ENCODE data around the gene SF3B1.
"Not testable (repeated sequence)": the region's sequence is repeated elsewhere in the genome, so short reads cannot be mapped to it uniquely, and the experiment has no call there.

The SF3B1 gene

GRCh38 chr2:197434541-197435513, at the start of gene SF3B1:
Gene SF3B1, minus strand, starts transcription at chr2:197435028. Its CDS starts 29 bp downstream, at chr2:197434999.
- peak; percentile 89 for DNase-seq

- not testable (repeated sequence) for DNase-seq
These were observed 49.4 kb upstream of the SF3B1 start for GRCh38 chr2:197484248-197484647.

- DNase-seq, result no peak
These were observed 45.6 kb upstream of the SF3B1 start for GRCh38 chr2:197480165-197481036.

- DNase-seq, result no peak
These were observed 43.0 kb upstream of the SF3B1 start for GRCh38 chr2:197477797-197478196.

- DNase-seq, result no peak
These were observed 37.3 kb upstream of the SF3B1 start for GRCh38 chr2:197472166-197472565.

GRCh38 chr2:197464175-197464574, 29.3 kb upstream of the SF3B1 start:
- DNase-seq, result no peak

GRCh38 chr2:197461057-197461456, 26.2 kb upstream of the SF3B1 start:
- no peak for DNase-seq

GRCh38 chr2:197460649-197461048, 25.8 kb upstream of the SF3B1 start:
- DNase-seq, result no peak

GRCh38 chr2:197455428-197455827, 20.6 kb upstream of the SF3B1 start:
- no peak for DNase-seq

GRCh38 chr2:197454923-197455322, 20.1 kb upstream of the SF3B1 start:
- DNase-seq, result no peak

GRCh38 chr2:197453914-197454398, 19.1 kb upstream of the SF3B1 start:
- DNase-seq, result no peak

- DNase-seq, result peak; percentile 97
These were observed 18.5 kb upstream of the SF3B1 start, which contains the start of gene COQ10B for GRCh38 chr2:197453123-197453913. Gene COQ10B, plus strand, starts transcription at chr2:197453552. Its CDS starts 9 bp downstream, at chr2:197453561.

- no peak for DNase-seq
These were observed 17.9 kb upstream of the SF3B1 start for GRCh38 chr2:197452754-197453122.

- DNase-seq, result peak; percentile 0
These were observed 16.1 kb upstream of the SF3B1 start for GRCh38 chr2:197450935-197451358.

GRCh38 chr2:197450465-197450864, 15.6 kb upstream of the SF3B1 start:
- DNase-seq, result peak; percentile 1

GRCh38 chr2:197446844-197447243, 12.0 kb upstream of the SF3B1 start:
- no peak for DNase-seq

GRCh38 chr2:197445746-197446145, 10.9 kb upstream of the SF3B1 start:
- no peak for DNase-seq

- no peak for DNase-seq
These were observed 8.0 kb upstream of the SF3B1 start for GRCh38 chr2:197442857-197443256.

- no peak for DNase-seq
These were observed 2.6 kb upstream of the SF3B1 start for GRCh38 chr2:197437380-197437779.

- no peak for DNase-seq
These were observed 981 bp upstream of the SF3B1 start for GRCh38 chr2:197435598-197436420.

- DNase-seq, result no peak
These were observed 919 bp downstream of the SF3B1 start for GRCh38 chr2:197433780-197434438.
